GM12878 (cell line): ENCODE data around the gene CALY. TPM values are rescaled to one million over a fixed set of nuclear protein-coding genes. Genes with fewer than 3 reads are reported as not detected.
A peak's percentile ranks its signal among the peaks of the same experiment; 100 is the strongest.

Experiments
- ASH2L ChIP-seq: fragments of 300-600, 200-600 bp; sonication (generic); IDR thresholded peaks from 2 replicates; pipeline ENCODE4 v1.6.1; 2017; ENCODE audit warnings: low read depth, mild to moderate bottlenecking, borderline replicate concordance
- CBFB ChIP-seq: IDR thresholded peaks from 2 replicates; pipeline ENCODE4 v1.6.1; 2016; ENCODE audit warnings: antibody characterized with exemption, low read depth
- CREB1 ChIP-seq: IDR thresholded peaks from 2 replicates; pipeline ENCODE4 v1.6.1; 2012; ENCODE audit warnings: low read depth, mild to moderate bottlenecking, inconsistent platforms
- EGR1 ChIP-seq, 2 experiments: IDR thresholded peaks; 1 replicate in 1 of 2; 2 replicates in 1 of 2; pipeline ENCODE4 v1.6.1; 2011 to 2012; ENCODE audit warnings: low read depth in 2 of 2, low read length in 2 of 2, borderline replicate concordance in 1 of 2, mild to moderate bottlenecking in 1 of 2, moderate library complexity in 1 of 2
- FOS ChIP-seq: IDR thresholded peaks from 3 replicates; pipeline ENCODE4 v1.6.1; 2011; ENCODE audit warnings: borderline replicate concordance; ENCODE audit not compliant: insufficient read length; ENCODE audit errors: extremely low read depth
- IKZF1 ChIP-seq: fragments of 450-650 bp; conservative IDR thresholded peaks from 2 replicates; pipeline ENCODE4 v1.6.1; 2017; ENCODE audit warnings: antibody characterized with exemption, mild to moderate bottlenecking
- JUND ChIP-seq: IDR thresholded peaks from 2 replicates; pipeline ENCODE4 v1.6.1; 2012; ENCODE audit warnings: low read depth, mild to moderate bottlenecking, low read length, improper control_type of control experiment, moderate library complexity
- MEF2B ChIP-seq: fragments of 450-650 bp; IDR thresholded peaks from 2 replicates; pipeline ENCODE4 v1.6.1; 2018; ENCODE audit warnings: mild to moderate bottlenecking, moderate library complexity; ENCODE audit not compliant: partially characterized antibody, poor library complexity, severe bottlenecking
- RAD21 ChIP-seq: IDR thresholded peaks from 2 replicates; pipeline ENCODE4 v1.6.1; 2011; ENCODE audit warnings: mild to moderate bottlenecking, low read depth, low read length, moderate library complexity; ENCODE audit not compliant: insufficient read depth
- RBBP5 ChIP-seq: fragments of 200-600 bp; sonication (generic); conservative IDR thresholded peaks from 2 replicates; pipeline ENCODE4 v1.6.1; 2016
- SMAD1 ChIP-seq: fragments of 450-650 bp; IDR thresholded peaks from 2 replicates; pipeline ENCODE4 v1.6.1; 2018; ENCODE audit warnings: mild to moderate bottlenecking, low read depth; ENCODE audit not compliant: partially characterized antibody
- SP1 ChIP-seq: IDR thresholded peaks from one replicate; pipeline ENCODE4 v1.6.1; 2011; ENCODE audit warnings: low read depth, low read length
- SPI1 ChIP-seq: IDR thresholded peaks from 2 replicates; pipeline ENCODE4 v1.6.1; 2011; ENCODE audit warnings: low read depth, mild to moderate bottlenecking, low read length, moderate library complexity, borderline replicate concordance; ENCODE audit not compliant: insufficient read depth
- TCF7 ChIP-seq: IDR thresholded peaks from 2 replicates; pipeline ENCODE4 v1.6.1; 2014; ENCODE audit warnings: antibody characterized with exemption, borderline replicate concordance
- WRNIP1 ChIP-seq: IDR thresholded peaks from 2 replicates; pipeline ENCODE4 v1.6.1; 2011; ENCODE audit warnings: low read depth, low read length, improper control_type of control experiment, borderline replicate concordance
- ZNF217 ChIP-seq: fragments of 450-650 bp; IDR thresholded peaks from 2 replicates; pipeline ENCODE4 v1.6.1; 2017; ENCODE audit warnings: antibody characterized with exemption, mild to moderate bottlenecking
- ZSCAN29 ChIP-seq: fragments of 450-650 bp; IDR thresholded peaks from 2 replicates; pipeline ENCODE4 v1.6.1; 2017; ENCODE audit warnings: mild to moderate bottlenecking, moderate library complexity
- polyA plus RNA-seq, 11 experiments: library from polyadenylated mRNA; depleted of rRNA in 4 of 11; unstranded in 6 of 11; stranded (reverse) in 5 of 11; fragments of >200 nt; fragmentation: Nextera tagmentation in 4 of 11; fragmentation: Illumina TruSeq in 1 of 11; extraction: Ambion mirVana in 4 of 11; extraction: Trizol in 1 of 11; gene quantifications; 1 replicate in 1 of 11; 2 replicates in 10 of 11; pipeline versions ENCODE4 v1.2.1 to v1.2.3, GENCODE V29; 2011 to 2016; ENCODE audit warnings: inconsistent platforms in 2 of 11, missing spikeins in 2 of 11, low read depth in 1 of 11
- total RNA-seq, 4 experiments: library from RNA; depleted of rRNA in 3 of 4; stranded (reverse); fragments of >200 nt in 3 of 4; fragmentation: Illumina TruSeq in 1 of 4; extraction: Trizol in 1 of 4; gene quantifications; 2 replicates each; pipeline versions ENCODE4 v1.2.1 to v1.2.3, GENCODE V29; 2013 to 2021
- TF ChIP-seq, protein P1 (sequence below): IDR thresholded peaks from 2 replicates; pipeline ENCODE4 v1.6.1; 2011; ENCODE audit warnings: mild to moderate bottlenecking, low read depth, low read length, moderate library complexity; ENCODE audit not compliant: insufficient replicate concordance
- TF ChIP-seq, protein P2 (sequence below): IDR thresholded peaks from 2 replicates; pipeline ENCODE4 v1.6.1; 2012; ENCODE audit warnings: low read length, inconsistent platforms
- TF ChIP-seq, protein P3 (sequence below): fragments of 450-650 bp; IDR thresholded peaks from 2 replicates; pipeline ENCODE4 v1.6.1; 2017; ENCODE audit warnings: low read depth, mild to moderate bottlenecking, moderate library complexity
- TF ChIP-seq, protein P4 (sequence below): fragments of 150-350 bp; IDR thresholded peaks from 2 replicates; pipeline ENCODE4 v1.6.1; 2016; ENCODE audit warnings: low read depth, low read length
- TF ChIP-seq, protein P5 (sequence below): IDR thresholded peaks from 2 replicates; pipeline ENCODE4 v1.6.1; 2012; ENCODE audit warnings: low read depth, low read length, improper control_type of control experiment

Gene CALY
- total and polyA plus RNA-seq, 10 of the 15 experiments (the other 5 are each of a cell fraction or from before 2014, with no cell fraction given), result 0.07 TPM; not detected in 9

DNA sequence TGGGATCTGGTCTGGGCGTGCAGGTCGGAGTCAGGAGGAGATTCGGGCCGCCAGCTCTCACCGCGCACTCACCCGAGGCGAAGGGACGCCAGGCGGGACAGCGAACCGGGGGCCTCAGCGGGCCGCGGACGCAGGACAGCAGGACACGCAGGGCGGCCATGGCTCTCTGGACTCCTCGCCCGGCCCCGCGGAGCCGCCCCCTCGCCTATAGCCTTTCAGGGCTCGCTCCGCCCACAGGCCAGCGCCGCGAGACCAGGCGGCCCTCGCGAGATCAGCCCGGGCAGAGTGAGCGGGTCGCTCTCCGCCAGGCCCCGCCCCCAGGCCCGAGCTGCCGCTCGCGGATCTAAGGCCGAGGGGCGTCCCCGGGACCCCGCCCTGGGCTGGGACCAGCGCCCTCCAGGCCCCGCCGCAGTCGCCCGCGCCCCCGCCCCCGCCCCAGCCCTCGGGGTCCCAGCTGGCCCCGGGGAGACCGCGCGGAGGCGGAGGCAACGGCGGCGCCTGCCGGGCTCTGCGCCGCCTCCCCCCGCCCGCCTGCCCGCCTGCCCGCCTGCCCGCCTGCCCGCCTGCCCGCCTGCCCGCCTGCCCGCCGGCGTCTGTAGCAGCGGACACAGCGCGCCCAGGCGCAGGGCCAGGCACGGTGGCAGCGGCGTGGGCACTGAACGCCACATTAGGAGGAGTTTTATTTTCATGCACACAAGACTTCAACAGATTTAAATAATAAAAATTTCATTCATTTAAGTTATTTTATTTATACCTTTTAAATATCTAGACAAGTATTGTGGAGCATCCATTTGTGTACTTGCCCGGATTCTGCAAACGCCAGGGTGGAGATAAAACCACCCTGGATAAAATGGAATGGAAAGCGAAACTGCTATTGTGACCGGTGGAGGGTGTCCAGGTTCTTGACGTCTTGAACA, 36.7 kb upstream of the CALY start, which contains the start of gene ECHS1 (continued):
- TF ChIP-seq, protein P1, sequence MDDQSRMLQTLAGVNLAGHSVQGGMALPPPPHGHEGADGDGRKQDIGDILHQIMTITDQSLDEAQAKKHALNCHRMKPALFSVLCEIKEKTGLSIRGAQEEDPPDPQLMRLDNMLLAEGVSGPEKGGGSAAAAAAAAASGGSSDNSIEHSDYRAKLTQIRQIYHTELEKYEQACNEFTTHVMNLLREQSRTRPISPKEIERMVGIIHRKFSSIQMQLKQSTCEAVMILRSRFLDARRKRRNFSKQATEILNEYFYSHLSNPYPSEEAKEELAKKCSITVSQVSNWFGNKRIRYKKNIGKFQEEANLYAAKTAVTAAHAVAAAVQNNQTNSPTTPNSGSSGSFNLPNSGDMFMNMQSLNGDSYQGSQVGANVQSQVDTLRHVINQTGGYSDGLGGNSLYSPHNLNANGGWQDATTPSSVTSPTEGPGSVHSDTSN, result no peak
- TF ChIP-seq, protein P2, sequence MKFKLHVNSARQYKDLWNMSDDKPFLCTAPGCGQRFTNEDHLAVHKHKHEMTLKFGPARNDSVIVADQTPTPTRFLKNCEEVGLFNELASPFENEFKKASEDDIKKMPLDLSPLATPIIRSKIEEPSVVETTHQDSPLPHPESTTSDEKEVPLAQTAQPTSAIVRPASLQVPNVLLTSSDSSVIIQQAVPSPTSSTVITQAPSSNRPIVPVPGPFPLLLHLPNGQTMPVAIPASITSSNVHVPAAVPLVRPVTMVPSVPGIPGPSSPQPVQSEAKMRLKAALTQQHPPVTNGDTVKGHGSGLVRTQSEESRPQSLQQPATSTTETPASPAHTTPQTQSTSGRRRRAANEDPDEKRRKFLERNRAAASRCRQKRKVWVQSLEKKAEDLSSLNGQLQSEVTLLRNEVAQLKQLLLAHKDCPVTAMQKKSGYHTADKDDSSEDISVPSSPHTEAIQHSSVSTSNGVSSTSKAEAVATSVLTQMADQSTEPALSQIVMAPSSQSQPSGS, result no peak
- TF ChIP-seq, protein P3, sequence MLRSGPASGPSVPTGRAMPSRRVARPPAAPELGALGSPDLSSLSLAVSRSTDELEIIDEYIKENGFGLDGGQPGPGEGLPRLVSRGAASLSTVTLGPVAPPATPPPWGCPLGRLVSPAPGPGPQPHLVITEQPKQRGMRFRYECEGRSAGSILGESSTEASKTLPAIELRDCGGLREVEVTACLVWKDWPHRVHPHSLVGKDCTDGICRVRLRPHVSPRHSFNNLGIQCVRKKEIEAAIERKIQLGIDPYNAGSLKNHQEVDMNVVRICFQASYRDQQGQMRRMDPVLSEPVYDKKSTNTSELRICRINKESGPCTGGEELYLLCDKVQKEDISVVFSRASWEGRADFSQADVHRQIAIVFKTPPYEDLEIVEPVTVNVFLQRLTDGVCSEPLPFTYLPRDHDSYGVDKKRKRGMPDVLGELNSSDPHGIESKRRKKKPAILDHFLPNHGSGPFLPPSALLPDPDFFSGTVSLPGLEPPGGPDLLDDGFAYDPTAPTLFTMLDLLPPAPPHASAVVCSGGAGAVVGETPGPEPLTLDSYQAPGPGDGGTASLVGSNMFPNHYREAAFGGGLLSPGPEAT, result no peak
- TF ChIP-seq SP1, result peak; percentile 43
- no peak for TF ChIP-seq MEF2B
- no peak for TF ChIP-seq FOS
- no peak for TF ChIP-seq ZSCAN29
- TF ChIP-seq SPI1, result no peak
- TF ChIP-seq EGR1 (IDR thresholded peaks at IDR 0.05; ENCODE audit: borderline replicate concordance in 1 of 2, low read depth in 2 of 2, low read length in 2 of 2), result peak in 1 of 2 experiments; percentile 66; a peak in 1 of 3 replicates
- no peak for TF ChIP-seq WRNIP1
- TF ChIP-seq ASH2L, result no peak
- no peak for TF ChIP-seq RAD21
- no peak for TF ChIP-seq CREB1
- no peak for TF ChIP-seq JUND
- peak; percentile 77; the same call in 1 of the 2 replicates for TF ChIP-seq CBFB
- no peak for TF ChIP-seq RBBP5
- no peak for TF ChIP-seq ZNF217
- TF ChIP-seq IKZF1, result 0 out of 2 replicates have a peak, but pooled peaks have one; percentile 40
- TF ChIP-seq, protein P4, sequence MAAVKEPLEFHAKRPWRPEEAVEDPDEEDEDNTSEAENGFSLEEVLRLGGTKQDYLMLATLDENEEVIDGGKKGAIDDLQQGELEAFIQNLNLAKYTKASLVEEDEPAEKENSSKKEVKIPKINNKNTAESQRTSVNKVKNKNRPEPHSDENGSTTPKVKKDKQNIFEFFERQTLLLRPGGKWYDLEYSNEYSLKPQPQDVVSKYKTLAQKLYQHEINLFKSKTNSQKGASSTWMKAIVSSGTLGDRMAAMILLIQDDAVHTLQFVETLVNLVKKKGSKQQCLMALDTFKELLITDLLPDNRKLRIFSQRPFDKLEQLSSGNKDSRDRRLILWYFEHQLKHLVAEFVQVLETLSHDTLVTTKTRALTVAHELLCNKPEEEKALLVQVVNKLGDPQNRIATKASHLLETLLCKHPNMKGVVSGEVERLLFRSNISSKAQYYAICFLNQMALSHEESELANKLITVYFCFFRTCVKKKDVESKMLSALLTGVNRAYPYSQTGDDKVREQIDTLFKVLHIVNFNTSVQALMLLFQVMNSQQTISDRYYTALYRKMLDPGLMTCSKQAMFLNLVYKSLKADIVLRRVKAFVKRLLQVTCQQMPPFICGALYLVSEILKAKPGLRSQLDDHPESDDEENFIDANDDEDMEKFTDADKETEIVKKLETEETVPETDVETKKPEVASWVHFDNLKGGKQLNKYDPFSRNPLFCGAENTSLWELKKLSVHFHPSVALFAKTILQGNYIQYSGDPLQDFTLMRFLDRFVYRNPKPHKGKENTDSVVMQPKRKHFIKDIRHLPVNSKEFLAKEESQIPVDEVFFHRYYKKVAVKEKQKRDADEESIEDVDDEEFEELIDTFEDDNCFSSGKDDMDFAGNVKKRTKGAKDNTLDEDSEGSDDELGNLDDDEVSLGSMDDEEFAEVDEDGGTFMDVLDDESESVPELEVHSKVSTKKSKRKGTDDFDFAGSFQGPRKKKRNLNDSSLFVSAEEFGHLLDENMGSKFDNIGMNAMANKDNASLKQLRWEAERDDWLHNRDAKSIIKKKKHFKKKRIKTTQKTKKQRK, result no peak
- TF ChIP-seq TCF7, result no peak
- no peak for TF ChIP-seq SMAD1
- TF ChIP-seq, protein P5, sequence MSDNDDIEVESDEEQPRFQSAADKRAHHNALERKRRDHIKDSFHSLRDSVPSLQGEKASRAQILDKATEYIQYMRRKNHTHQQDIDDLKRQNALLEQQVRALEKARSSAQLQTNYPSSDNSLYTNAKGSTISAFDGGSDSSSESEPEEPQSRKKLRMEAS, result 0 out of 2 replicates have a peak, but pooled peaks have one; percentile 43
